HG03457 (cell line): Measurements from ENCODE around the gene LEMD1.
"Not testable (repeated sequence)": the region's sequence is repeated elsewhere in the genome, so short reads cannot be mapped to it uniquely, and the experiment has no call there.

Experiments used
- ATAC-seq: cut with Tn5 transposase; IDR thresholded peaks from one replicate; pipeline ENCODE4 v1.9.1; 2021; ENCODE audit warnings: moderate number of reproducible peaks; ENCODE audit not compliant: unreplicated experiment

LEMD1 gene

GRCh38 chr1:205432116-205432515 is 10.3 kb upstream of the LEMD1 start:
- ATAC-seq, result no peak

DNA sequence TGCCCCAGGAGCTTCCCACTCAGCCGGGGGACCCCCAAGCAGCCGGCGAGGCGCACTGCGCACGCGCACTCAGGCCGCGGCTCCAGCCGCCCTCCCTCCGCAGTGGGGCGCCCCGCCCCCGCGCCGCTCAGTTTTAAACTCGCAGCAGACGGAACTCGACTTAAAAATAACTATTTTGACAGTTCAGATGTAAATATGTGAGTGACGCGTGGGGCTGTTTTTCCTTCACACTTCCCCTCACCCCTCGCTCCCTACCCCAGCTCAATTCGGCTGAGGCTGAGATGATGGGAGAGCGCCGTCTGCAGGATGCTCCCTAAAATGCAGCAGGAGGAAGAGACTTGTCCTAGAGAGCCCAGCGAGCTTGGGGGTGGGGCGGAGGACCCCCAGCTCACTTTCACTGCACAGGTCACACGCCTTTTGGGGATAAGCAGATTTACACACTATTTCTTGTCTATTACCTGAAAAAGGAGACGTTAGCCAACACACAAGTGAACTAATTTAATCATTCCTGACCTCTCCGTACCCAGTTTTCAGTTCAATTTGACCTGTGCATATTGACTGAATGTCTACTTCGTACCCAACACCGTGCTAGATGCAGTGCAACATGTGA is 8.9 kb upstream of the LEMD1 start:
- no peak for ATAC-seq

DNA sequence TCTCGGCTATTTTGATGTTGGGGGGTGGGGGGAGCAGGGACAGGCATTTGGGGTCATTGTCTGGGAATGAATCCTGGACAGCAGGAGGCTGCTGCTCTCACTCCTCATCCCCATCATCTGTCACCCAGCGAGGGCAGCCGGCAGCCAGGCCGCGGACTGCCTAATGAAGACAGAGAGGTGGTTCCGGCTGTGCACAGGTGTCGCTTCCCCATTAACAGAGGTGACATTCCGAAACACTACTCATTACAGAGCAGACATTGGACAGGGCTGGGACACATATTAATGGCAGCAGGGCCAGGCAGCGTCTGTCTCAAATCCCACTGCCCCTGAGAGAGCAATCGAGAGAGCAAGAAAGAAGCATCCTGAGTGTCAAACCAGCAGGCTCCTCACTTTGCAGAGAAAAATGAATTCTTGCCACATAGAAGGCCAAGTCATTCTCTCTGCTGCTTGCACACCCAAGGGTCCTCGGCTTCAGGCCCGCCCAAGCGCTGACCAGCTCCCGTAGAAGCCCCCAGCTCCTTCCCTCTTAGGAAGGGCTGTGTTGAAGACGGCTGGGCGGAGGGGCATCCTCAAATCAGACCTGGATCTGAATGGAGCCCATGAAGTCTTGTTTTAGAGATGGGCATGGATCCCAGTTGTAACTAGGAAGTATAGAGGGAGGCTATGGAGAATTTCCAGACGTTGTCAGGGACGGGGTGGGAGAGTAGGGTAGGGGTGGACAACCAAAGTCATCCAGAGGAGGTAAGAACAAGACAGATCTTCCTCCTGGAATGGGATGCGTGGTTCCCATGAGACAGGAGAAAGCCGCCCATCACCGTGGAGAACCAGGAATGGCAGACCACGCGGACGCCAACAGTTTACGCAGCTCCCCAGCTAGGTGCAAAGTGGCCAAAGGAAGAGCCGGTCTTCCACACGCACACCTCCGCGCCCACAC is 8.2 kb upstream of the LEMD1 start:
- ATAC-seq, result no peak

- ATAC-seq, result no peak
Observed at GRCh38 chr1:205424901-205425600, 3.2 kb upstream of the LEMD1 start.

DNA sequence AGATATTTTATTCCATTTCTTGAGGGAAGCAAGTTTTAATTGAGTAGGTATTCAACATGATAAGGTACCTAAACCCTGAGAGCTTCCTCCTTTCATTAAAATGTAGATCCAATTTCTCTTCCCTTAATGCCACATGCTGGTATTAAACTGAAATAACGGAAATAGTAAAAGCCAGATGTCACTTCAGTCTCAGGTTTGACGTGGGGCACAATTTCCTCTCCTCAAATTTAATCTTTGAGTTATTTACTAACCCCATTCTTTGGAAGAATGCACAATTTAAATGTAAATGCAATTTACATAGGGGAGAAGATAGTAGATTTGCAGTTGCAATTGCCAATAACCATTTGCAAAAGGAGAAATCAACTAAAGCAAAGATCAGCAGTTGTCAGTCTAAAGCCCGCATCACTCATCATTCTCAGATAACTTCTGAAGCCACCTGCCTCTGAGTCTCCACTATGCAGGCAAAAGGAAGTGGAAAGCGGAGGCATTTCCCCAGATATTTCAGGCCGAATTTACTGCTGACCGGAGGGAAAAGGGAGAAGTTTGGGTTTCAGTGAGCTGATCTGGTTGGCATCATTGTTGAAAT is 2.1 kb upstream of the LEMD1 start:
- no peak for ATAC-seq

DNA sequence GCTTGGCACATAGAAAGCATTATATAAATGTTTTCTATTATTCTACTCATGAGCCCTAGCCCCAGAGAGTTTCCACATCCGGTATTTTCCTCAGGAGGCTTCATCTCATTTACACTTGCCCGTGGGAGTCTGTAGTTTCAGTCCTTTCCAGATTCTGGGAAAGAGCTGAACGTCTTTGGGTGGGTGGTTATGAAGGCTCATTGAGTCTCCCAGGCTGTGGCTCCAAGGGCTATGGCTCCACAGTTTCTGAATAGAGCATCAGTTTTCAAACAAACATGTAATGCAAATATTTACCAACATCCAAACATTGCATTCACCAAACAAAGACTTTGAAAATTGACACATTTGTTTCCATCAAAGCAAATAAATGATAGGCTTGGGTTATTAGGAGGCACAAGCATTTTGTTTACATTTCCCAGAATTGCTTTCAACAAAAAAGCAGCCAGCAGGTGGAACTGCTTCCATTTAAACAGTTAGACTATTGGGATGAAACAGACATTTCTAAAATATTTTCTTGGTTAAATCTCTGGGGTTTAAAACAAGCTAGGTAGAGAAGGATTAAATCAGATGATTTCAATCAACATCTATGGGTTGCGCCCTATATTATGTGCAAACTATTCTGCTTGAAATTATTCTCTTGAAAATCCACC is 1.3 kb upstream of the LEMD1 start:
- no peak for ATAC-seq

DNA sequence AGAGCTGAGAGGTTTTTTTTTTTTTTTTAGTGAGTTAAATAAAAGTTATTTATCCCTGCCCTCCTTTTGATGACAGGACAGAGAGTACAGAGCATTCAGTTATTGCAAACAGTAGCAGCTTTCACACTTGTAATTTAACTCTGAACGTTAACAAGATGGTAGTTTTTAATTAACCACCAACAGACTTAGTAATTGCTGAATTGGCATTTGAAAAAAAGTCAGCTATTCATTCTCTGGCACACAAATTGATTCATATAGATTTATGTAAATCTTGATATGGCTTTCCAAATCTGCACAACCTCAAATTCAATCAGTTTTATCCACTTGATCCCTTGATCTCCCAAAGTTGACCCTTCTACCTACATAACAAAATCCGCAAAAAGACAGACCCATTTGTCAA is 918 bp downstream of the LEMD1 start:
- ATAC-seq, result no peak

DNA sequence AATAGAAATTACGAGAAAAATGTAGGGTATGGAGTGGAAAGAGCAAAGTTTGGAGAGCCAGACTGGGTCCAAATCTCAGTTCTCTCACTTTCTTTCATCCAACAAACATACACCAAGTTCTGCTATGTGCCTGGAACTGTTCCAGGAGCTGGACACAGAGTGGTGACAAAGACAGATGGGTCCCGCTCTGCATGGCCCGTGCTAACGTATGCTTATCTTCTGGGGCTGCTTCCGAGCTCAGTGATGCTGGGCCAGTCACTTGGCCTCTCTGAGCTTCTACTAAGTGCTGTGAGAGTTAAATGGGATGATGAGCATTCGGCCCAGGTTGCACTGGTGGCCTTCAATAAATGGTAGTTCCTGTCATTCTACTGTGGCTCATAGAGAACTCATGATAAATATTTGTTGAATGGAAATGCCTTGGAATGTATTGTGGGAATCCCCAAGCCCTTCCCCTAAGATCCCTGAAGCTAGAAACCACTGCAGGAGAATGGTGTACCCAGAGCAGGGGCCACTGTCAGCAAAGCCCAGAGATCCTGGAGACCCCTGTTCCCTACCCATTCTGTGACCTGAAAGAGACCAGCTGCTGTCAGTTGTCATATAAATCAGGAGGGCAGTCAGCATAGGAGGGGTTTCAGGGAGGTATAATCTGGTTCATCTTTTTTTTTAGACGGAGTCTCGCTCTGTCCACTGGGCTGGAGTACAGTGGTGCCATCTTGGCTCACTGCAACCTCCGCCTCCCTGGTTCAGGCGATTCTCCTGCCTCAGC is 3.8 kb downstream of the LEMD1 start:
- no peak for ATAC-seq

DNA sequence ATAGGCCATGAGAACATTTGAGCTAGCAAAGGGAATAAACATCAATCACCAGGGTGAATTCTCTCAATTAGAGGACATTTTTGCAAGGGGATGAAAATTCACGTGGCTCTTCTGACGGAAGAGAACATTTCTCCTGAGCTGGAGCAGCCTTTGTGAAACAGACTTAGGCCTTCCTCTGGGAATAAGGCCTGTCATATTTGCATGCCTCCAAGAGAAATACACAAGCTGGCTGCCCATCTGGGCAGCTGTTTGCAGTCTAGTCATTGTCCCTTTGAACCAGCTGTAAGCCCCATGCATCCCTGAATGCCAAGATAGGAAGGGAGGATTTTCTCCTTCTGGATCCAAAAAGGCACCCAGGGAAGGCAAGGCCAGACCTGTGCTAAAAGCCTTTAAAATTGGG is 5.5 kb downstream of the LEMD1 start:
- no peak for ATAC-seq

- ATAC-seq, result no peak
Observed at GRCh38 chr1:205410581-205411298, 11.1 kb downstream of the LEMD1 start.

GRCh38 chr1:205407970-205408369 is 13.9 kb downstream of the LEMD1 start:
- ATAC-seq, result no peak

DNA sequence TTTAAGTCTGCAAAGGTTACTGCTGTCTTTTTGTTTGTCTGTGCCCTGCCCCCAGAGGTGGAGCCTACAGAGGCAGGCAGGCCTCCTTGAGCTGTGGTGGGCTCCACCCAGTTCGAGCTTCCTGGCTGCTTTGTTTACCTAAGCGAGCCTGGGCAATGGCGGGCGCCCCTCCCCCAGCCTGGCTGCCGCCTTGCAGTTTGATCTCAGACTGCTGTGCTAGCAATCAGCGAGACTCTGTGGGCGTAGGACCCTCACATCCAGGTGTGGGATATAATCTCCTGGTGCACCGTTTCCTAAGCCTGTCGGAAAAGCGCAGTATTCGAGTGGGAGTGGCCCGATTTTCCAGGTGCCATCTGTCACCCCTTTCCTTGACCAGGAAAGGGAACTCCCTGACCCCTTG is 15.6 kb downstream of the LEMD1 start:
- ATAC-seq, result not testable (repeated sequence)

DNA sequence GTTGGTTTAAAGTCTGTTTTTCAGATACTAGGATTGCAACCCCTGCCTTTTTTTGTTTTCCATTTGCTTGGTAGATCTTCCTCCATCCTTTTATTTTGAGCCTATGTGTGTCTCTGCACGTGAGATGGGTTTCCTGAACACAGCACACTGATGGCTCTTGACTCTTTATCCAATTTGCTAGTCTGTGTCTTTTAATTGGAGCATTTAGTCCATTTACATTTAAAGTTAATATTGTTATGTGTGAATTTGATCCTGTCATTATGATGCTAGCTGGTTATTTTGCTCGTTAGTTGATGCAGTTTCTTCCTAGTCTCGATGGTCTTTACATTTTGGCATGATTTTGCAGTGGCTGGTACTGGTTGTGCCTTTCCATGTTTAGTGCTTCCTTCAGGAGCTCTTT is 17.4 kb downstream of the LEMD1 start:
- ATAC-seq, result not testable (repeated sequence)

DNA sequence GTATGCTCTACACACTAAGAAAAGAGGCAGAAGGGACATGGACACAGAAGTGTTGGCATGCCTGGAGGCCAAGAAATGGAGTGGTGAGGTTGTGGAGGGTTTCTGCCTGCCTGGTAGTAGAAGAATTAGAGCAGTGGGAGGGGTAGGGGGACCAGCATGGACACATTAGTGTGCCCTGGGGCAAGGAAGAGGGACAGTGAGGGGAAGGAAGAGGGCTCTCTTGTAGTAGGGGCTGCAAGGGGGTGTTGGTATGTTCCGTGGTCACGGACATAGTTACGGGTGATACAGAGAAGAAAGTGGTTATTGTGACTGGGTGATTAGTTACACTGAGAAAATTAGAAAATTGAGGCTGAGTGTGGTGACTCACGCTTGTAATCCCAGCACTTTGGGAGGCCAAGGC is 23.3 kb downstream of the LEMD1 start:
- ATAC-seq, result no peak

DNA sequence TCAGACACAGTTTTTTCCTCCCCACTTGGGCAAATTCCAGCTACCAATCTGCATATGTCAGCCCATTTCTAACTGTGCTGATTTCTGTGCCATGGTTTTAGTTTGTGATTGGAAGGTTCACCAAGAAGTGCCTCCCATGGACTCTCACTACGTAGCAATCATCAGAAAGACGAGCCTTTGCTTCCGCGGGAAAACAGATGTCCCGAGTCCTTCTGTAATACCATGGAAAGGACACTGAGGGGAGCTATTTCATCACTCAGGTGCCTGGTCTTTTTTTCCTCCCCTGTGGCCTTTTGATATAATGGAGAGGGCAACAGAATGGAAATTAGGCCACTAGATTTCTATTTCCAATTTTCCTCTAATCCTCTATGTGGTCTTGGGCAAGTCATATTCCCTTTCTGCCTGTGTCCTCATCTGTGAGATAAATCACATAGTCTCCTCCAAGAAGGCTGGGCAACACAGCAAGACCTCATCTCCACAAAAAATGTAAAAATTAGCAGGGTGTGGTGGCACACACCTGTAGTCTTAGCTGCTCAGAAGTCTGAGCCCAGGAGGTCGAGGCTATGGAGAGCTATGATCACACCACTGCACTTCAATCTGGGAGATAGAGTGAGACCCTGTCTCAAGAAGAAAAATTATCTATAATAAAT is 24.8 kb downstream of the LEMD1 start:
- no peak for ATAC-seq

- no peak for ATAC-seq
Observed at GRCh38 chr1:205395616-205396015, 26.2 kb downstream of the LEMD1 start.

DNA sequence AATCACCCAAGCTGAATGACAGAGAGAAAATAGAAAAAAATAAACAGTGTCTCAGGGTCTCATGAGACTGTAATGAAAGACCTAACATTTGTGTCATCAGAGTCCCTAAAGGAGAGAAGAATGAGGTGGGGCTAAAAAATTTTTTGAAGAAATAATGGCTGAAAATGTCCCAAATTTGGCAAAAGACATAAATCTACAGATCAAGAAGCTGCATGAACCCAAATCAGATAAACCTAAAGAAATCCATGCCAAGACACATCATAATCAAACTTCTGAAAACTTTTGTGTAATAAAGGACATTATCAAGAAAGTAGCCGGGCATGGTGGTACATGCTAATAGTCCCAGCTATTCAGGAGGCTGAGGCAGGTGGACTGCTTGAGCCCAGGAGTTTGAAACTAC is 29.2 kb downstream of the LEMD1 start:
- ATAC-seq, result no peak

DNA sequence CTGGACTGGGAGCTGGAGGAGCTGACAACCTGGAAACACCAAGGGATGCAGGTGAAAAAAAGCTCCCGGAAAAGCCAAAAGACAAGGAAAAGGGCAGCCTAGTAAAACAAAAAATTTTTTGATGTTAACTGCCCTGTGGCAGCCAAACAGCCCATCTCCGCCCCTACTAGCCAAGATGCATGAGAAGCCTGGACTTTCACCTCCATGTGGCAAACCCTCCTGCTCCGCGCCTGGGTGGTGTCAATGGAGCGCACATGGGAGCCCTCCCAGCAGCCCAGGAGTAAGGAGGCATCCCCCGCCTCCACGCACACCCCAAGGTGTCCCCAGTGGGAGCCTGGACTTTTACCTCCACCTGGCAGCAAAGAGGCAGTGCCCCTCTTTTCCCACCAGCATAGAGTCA is 30.5 kb downstream of the LEMD1 start:
- no peak for ATAC-seq

- ATAC-seq, result no peak
Observed at GRCh38 chr1:205387845-205388244, 34.0 kb downstream of the LEMD1 start.
